ENCODE results near the gene PTPRG.
"Not testable (repeated sequence)": the region's sequence is repeated elsewhere in the genome, so short reads cannot be mapped to it uniquely, and the experiment has no call there.

The PTPRG gene

DNA sequence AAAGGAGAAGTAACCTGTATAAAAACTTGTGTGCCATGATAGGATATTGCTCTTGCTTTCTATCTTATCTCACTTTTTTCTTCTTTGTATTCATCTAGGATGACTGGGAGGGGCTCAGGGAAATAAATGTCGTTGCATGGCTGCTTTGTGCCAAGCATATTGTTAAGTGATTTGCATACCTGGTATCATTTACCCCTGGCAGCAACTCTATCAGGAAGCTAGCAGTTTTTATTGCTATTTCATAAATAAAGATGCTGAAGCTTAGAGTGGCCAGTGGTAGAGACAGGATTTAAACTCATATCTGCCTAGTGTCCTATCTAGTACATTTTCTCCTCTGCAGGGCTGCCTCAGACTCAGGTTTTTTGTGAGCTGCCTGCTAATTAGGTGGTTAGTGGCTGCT lies 253.3 kb downstream of the PTPRG start:
- no peaks in the 10 kb centered on the region for H3K36me3 ChIP-seq (ENCODE audit: control insufficient read depth, insufficient read depth, low read length)
- peaks cover 41% of the 10 kb centered on the region for H3K4me1 ChIP-seq
- H3K9ac ChIP-seq = no peak overlapping the region
- H3K27me3 ChIP-seq (ENCODE audit: control insufficient read depth, insufficient read depth, low read length) = no peaks in the 10 kb centered on the region
- H3K79me2 ChIP-seq = peaks cover 40% of the 10 kb centered on the region
- no peaks in the 10 kb centered on the region for H3K9me3 ChIP-seq (ENCODE audit: control insufficient read depth, low read length)
- TF ChIP-seq, protein P1, sequence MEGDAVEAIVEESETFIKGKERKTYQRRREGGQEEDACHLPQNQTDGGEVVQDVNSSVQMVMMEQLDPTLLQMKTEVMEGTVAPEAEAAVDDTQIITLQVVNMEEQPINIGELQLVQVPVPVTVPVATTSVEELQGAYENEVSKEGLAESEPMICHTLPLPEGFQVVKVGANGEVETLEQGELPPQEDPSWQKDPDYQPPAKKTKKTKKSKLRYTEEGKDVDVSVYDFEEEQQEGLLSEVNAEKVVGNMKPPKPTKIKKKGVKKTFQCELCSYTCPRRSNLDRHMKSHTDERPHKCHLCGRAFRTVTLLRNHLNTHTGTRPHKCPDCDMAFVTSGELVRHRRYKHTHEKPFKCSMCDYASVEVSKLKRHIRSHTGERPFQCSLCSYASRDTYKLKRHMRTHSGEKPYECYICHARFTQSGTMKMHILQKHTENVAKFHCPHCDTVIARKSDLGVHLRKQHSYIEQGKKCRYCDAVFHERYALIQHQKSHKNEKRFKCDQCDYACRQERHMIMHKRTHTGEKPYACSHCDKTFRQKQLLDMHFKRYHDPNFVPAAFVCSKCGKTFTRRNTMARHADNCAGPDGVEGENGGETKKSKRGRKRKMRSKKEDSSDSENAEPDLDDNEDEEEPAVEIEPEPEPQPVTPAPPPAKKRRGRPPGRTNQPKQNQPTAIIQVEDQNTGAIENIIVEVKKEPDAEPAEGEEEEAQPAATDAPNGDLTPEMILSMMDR (IDR thresholded peaks at IDR 0.05) = no peak
- H2AFZ ChIP-seq = no peak overlapping the region
- H3K4me2 ChIP-seq (ENCODE audit: low read length) = peak overlapping the region; percentile 36
- no peak overlapping the region for H3K4me3 ChIP-seq (ENCODE audit: low read depth, low read length)
- peak overlapping the region; percentile 12 for H3K27ac ChIP-seq

DNA sequence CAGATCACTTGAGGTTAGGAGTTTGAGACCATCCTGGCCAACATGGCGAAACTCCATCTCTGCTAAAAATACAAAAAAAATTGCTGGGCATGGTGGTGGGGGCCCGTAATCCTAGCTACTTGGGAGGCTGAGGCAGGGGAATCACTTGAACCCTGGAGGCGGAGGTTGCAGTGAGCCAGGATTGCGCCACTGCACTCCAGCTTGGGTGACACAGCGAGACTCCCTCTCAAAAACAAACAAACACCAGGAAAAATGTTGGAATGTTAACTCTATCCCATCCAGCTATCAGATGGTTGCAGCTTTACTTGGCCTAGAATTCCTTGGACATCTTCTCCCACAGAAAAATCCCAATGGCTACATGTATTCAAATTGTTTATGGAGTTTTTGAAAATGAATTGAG lies 254.9 kb downstream of the PTPRG start:
- H3K36me3 ChIP-seq (ENCODE audit: control insufficient read depth, insufficient read depth, low read length); H3K27ac ChIP-seq; H3K27me3 ChIP-seq (ENCODE audit: control insufficient read depth, insufficient read depth, low read length); H3K9ac ChIP-seq; H3K4me2 ChIP-seq (ENCODE audit: low read length); H3K4me3 ChIP-seq (ENCODE audit: low read depth, low read length); H3K9me3 ChIP-seq (ENCODE audit: control insufficient read depth, low read length); H2AFZ ChIP-seq: not testable (repeated sequence)
- Histone ChIP-seq H3K79me2 (peaks cover 42% of the 10 kb centered on the region), H3K4me1 (peaks cover 25% of the 10 kb centered on the region)

DNA sequence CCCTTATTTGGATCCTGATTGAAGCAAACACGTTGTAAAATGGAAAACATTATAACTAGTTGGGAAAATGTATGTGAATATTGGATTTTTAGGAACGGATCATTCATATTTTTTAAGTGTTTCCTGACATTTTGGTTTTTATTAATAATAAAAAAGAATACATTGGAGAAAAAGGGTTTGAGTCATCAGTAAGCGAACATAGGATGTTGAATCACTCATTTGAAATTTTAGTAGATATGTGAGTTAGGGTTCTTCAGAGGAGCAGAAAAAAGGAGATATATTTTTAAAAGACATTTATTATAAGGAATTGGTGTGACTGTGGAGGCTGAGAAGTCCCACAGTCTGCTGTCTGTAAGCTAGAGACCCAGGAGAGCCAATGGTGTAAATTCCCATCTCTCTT lies 258.5 kb downstream of the PTPRG start:
- H3K79me2 ChIP-seq = peaks cover 46% of the 10 kb centered on the region
- H2AFZ ChIP-seq = no peak overlapping the region
- H3K9ac ChIP-seq = no peak overlapping the region
- no peak overlapping the region for H3K27ac ChIP-seq
- no peak overlapping the region for H3K4me3 ChIP-seq (ENCODE audit: low read depth, low read length)
- no peak overlapping the region for H3K4me2 ChIP-seq (ENCODE audit: low read length)
- no peaks in the 10 kb centered on the region for H3K27me3 ChIP-seq (ENCODE audit: control insufficient read depth, insufficient read depth, low read length)
- H3K4me1 ChIP-seq = peaks cover 24% of the 10 kb centered on the region
- TF ChIP-seq, protein P1 (IDR thresholded peaks at IDR 0.05) = no peak
- no peaks in the 10 kb centered on the region for H3K36me3 ChIP-seq (ENCODE audit: control insufficient read depth, insufficient read depth, low read length)
- no peaks in the 10 kb centered on the region for H3K9me3 ChIP-seq (ENCODE audit: control insufficient read depth, low read length)

DNA sequence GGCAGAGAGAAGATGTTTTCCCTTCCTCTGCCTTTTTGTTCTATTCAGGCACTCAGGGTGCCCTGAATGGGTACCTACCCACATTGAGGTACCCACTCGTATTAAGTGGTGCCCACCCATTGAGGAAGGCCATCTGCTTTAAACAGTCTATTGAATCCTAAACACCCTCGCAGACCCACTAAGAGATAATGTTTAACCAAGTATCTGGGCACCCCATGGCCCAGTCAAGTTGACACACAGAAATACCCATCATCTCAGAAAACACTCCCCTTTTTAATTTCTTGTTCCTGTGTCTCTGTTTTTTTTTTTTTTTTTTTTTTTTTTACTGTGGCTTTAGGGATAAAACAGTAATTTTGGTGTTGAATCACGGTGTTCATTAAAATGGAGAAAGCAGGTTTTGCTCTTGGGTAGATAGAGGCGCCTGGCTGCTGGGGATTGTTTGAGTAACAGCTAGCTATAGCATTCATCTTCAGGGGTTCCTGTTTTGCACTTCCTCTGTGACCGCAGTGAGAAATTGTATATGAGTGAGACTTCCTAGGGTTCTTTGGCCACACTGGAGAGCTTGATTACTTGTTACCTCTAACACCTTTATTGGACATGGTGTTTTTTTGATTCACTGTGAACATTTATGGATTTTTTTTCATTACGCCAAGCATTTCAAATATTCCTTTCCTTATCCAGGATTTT lies 259.1 kb downstream of the PTPRG start:
- Histone ChIP-seq H2AFZ (no peak overlapping the region), H3K27ac (no peak overlapping the region), H3K36me3 (ENCODE audit: control insufficient read depth, insufficient read depth, low read length) (no peaks in the 10 kb centered on the region), H3K9me3 (ENCODE audit: control insufficient read depth, low read length) (no peaks in the 10 kb centered on the region), H3K4me1 (peaks cover 30% of the 10 kb centered on the region), H3K9ac (no peak overlapping the region), H3K79me2 (peaks cover 51% of the 10 kb centered on the region), H3K27me3 (ENCODE audit: control insufficient read depth, insufficient read depth, low read length) (no peaks in the 10 kb centered on the region), H3K4me3 (ENCODE audit: low read depth, low read length) (no peak overlapping the region), H3K4me2 (ENCODE audit: low read length) (no peak overlapping the region)
- TF ChIP-seq, protein P1 (IDR thresholded peaks at IDR 0.05) = no peak

DNA sequence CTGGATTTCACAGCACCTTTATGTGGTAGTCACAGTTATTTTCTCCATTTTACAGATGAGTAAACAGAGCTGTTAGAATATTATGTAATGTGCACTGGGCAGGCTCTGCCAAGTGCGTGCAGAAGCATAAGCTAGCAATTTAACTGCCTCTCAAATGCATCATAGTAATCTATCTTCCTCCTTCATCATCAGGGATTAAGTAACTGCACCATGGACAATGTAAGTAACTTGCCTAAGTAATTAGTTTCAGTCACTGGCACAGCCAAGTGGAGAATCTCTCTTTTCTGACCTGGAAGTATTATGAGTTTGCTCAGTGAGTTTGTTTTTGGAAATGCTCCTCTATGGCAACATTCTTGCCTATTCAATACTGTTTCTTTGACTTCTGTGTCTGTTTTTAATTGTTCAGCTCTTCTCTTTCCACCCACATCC lies 260.5 kb downstream of the PTPRG start:
- H3K4me2 ChIP-seq (ENCODE audit: low read length) = no peak overlapping the region
- peaks cover 24% of the 10 kb centered on the region for H3K4me1 ChIP-seq
- no peak overlapping the region for H3K4me3 ChIP-seq (ENCODE audit: low read depth, low read length)
- H3K9me3 ChIP-seq (ENCODE audit: control insufficient read depth, low read length) = no peaks in the 10 kb centered on the region
- no peaks in the 10 kb centered on the region for H3K27me3 ChIP-seq (ENCODE audit: control insufficient read depth, insufficient read depth, low read length)
- no peak overlapping the region for H2AFZ ChIP-seq
- H3K36me3 ChIP-seq (ENCODE audit: control insufficient read depth, insufficient read depth, low read length) = no peaks in the 10 kb centered on the region
- no peak overlapping the region for H3K9ac ChIP-seq
- TF ChIP-seq, protein P1 (IDR thresholded peaks at IDR 0.05) = no peak
- peak overlapping the region; percentile 20 for H3K27ac ChIP-seq
- H3K79me2 ChIP-seq = peaks cover 54% of the 10 kb centered on the region

All from parathyroid adenoma (tissue), 2 donors.